Measurements from ENCODE around the gene GDPD3.

The GDPD3 gene

GRCh38 chr16:30094541-30095165, 18.7 kb downstream of the GDPD3 start:
- no peak for DNase-seq

DNA sequence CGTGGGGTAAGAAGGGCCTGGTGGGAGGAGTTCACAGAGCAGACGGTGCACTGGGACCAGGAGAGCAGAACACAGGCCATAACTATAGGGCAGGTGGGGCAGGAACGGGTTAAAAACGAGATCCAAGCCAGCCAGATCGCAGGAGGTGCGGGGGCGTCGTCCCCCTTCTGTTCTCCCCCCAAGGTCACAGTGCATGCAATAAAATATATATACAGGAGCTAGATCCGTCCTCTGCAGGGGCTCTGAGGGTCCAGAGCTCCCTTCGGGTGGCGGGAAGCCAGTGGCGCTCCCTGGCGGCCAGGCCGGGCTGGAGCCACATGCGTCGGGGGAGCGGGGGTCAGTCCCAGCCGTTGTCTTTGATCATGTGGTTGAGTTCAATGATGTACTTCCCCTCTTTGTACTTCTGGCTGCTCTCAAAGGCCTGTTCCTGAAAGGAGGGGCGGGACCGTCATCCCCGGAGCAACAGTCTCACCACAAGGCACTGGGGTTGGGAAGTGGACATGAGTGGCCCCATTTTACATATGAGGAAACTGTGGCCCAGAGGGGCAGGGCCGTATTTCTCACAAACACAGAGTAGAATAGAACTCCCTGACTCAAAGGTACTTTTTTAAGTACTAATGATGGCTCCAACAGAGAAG, 20.8 kb downstream of the GDPD3 start:
- no peak for DNase-seq

DNA sequence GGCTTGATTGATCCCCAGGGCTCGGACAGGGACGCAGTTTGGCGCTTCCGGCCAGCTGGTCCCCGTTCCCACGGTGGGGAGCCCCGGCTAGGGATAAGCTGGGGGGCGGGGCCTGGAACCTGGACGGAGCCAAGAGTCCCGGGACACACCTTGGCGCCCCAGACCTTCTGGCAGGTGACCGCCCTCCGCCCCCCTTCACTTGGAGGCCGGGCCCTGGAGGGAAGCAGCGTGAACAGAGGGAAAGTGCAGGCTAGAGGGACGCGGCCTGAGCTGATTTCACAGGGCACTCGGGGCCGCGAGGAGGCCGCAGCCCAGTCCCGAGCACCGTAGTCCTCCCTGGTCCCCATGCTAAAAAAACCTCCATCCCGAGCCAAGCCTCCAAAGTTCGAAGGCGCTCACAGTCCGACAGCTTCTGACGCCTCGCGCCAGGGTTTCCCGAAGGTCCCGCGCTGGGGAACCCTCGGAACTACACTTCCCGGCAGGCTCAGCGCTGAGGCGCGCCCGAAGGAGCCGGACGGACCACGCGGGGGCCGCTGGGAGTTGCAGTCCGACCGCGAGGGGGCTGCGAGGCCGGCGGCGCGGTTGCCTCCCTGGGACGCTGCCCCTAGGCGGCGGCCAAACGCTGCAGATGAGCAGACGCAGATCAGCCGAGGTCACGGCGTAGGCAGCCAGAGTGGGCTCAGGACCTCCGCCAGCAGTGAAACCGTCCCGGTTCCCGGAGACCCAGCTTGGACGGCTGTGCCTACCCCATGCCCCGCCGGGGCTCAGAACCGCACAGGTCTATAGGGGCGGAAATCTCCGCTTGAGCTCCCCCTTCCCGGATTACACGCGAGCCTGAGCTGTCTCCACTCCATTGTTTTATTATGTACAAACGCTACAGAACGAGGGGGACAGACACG, 21.6 kb downstream of the GDPD3 start, which contains the start of gene TBX6:
Gene TBX6 (minus strand): TSS at position 451 of the 899 bp plus-strand sequence. CDS start 731 bp downstream, outside the sequence.
- peak; percentile 62 for DNase-seq

GRCh38 chr16:30090610-30091331, 22.6 kb downstream of the GDPD3 start:
- no peak for DNase-seq

GRCh38 chr16:30088832-30089624, 24.3 kb downstream of the GDPD3 start:
- no peak for DNase-seq

- DNase-seq, result no peak
Measured at GRCh38 chr16:30088237-30088831, 25.0 kb downstream of the GDPD3 start.

DNA sequence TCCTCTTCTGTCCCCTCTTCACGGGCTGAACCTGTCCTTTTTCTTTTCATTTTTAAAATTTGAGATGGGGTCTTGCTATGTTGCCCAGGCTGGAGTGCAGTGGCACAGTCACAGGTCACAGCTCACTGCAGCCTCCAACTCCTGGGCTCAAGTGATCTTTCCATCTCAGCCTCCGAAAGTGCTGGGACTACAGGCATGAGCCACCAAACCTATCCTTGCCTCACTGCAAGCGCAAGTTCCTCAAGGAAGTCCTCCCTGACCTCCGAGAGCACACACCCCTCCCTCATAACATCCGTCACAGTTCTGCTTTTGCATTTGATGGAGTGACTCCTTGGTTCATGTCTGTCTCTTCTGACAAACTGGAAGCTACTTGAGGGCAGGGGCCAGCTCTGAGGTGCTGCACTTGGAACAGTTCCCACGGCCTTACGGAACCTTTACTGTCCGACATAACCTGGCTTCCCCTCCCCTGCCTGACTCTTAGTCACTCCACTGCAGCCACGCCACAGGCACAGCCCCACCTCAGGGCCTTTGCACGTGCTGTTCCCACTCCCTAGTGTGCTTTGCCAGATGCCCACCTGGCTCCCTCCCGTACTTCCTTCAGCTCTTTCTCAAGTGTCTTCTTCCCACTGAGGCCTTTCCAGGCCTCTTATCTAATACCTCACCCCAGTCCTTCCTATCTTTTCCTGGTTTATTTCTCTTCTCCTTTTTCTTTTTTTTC, 26.0 kb downstream of the GDPD3 start:
- no peak for DNase-seq

- no peak for DNase-seq
Measured at GRCh38 chr16:30086291-30087140, 26.8 kb downstream of the GDPD3 start.

GRCh38 chr16:30085820-30086219, 27.5 kb downstream of the GDPD3 start:
- DNase-seq, result no peak

DNA sequence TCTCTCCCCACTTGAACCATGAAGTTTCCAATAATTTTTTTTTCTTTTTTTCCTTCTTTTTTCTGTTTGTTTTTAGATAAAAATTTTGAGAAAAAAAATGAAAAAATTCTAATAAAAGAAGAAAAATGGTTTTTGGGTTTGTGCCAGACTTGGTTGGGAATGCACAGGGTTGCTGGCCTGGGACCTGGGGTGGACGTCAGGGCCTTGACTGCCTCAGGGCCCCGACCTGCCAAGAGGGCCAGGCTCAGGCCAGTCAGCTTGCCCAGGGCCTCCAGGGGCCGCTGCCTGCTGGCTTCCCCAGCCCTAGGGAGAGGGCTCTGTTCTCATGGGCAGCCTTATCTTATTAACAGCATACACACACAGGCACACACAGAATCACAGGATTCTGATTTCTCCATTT, 28.1 kb downstream of the GDPD3 start:
- DNase-seq, result no peak

DNA sequence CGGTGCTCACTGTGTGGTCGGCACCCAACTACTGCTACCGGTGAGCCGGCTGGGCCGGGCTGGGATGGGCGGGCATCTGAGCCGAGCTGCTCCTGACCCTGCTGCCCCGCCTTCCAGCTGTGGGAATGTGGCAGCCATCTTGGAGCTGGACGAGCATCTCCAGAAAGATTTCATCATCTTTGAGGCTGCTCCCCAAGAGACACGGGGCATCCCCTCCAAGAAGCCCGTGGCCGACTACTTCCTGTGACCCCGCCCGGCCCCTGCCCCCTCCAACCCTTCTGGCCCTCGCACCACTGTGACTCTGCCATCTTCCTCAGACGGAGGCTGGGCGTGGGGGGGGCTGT, 28.5 kb downstream of the GDPD3 start:
- DNase-seq, result no peak

DNA sequence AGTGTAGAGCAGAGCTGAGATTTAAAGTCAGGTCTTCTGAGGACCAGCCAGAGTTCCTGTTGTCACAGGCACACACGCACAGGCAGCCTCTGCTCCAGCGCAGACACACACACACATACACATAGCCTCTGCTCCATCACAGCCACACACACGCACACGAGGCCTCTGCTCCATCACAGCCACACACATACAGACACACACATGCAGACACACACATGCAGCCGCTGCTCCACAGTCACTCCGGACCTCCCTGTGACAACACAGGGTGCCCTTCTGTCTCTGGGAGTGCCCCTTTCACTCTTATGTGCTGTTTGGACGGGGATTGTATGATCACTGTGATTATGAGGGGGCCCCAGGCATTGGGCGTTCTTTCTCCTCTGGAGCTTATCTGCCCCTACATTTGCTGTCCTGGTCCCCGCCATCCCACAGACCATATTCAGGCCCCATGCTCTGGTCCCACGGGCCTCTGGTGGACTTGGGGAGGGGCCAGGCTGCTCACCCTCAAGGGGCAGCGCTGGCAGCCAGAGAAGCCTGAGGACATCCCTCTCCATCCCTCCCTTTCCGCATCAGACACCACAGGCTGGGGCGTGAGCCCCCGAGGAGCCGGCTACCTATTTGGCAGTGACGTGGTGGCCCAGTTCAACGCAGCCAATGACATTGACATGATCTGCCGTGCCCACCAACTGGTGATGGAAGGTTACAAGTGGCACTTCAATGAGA, 29.1 kb downstream of the GDPD3 start:
- DNase-seq, result no peak

DNA sequence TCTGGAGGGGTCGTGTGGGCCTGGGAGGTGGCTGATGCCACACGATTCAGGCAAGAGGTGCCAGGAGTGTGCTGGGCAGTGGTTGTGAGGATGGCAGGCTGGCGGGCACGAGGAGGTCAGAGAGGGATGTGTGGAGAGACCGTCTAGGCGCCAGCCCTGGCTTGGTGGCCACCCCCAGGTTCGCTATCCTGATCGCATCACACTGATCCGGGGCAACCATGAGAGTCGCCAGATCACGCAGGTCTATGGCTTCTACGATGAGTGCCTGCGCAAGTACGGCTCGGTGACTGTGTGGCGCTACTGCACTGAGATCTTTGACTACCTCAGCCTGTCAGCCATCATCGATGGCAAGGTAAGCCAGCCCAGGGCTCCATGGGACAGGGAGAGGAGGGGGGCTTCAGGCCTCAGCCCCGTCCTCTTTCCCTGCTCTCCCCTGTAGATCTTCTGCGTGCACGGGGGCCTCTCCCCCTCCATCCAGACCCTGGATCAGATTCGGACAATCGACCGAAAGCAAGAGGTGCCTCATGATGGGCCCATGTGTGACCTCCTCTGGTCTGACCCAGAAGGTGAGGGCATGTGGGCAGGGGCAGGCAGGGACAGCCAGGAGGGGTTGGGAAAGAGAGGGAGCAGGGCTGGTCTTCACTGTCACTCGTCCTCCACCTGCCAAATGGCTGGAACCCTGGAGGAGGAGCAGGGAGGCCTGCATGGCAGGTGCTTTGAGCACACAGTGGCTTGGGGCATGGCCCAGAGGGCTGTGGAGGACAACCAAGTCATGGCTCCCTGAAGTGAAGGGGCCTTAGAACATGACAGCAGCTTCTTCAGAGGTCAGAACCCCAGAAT, 29.9 kb downstream of the GDPD3 start:
- DNase-seq, result no peak

GRCh38 chr16:30082545-30083090, 30.7 kb downstream of the GDPD3 start:
- DNase-seq, result no peak

- DNase-seq, result no peak
Measured at GRCh38 chr16:30079480-30079879, 33.9 kb downstream of the GDPD3 start.

DNA sequence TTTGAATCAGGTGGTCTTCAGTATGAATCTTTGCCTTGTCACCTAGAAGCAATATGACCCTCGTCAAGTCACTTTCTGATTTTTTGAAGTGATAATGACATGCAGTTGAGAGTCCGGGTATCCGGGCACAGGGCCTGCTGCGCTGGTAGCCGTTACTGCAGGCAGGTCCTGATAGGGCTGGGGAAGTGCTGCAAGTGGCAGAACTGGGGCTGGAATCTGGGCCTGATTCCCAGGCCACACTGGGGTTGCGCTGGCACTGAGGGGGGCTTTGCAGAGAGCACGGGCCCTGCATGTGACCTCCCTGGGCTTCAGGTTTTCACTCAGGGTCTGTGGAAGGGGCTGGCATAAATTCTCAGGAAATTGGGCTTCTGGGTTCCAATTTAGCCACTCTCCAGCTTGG, 34.6 kb downstream of the GDPD3 start:
- DNase-seq, result no peak

- DNase-seq, result no peak
Measured at GRCh38 chr16:30077656-30078055, 35.7 kb downstream of the GDPD3 start.

DNA sequence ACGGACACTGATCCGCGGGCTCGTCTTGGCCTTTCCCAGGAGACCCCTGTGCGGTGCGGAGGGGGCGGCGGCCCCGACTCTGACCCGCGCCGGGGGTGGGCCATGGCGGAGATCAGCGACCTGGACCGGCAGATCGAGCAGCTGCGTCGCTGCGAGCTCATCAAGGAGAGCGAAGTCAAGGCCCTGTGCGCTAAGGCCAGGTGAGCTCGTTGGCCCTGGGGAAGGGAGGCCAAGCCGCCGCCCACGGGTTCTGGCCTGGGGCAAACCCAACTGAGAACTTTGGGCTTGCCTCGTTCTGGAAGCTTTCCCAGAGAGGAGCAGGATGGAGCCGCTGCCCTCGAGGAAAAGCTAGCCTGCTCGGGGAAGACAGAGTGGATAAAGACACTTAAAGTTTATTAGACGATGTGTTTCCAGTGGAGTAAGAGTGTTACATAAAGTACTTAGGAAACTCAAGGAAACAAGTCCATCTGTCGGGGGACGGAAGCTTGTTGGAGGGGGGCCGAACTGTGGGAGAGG, 37.0 kb downstream of the GDPD3 start:
- DNase-seq, result no peak
